ENCODE results near the gene SPRR5.

- TF ChIP-seq CTCF (IDR thresholded peaks at IDR 0.05; ENCODE audit: low read length) (no peak), EZH2 (IDR thresholded peaks at IDR 0.05; ENCODE audit: borderline replicate concordance, low read length) (no peak)
Measured at GRCh38 chr1:152928671-152929070, 18.3 kb upstream of the SPRR5 start.
